ENCODE results near the gene RAP1A.
A peak's percentile ranks its signal among the peaks of the same experiment; 100 is the strongest.
"Not testable (repeated sequence)": the region's sequence is repeated elsewhere in the genome, so short reads cannot be mapped to it uniquely, and the experiment has no call there.

Gene RAP1A

GRCh38 chr1:111739194-111739924, 119.8 kb downstream of the RAP1A start, which contains the start of gene INKA2:
TSS of gene INKA2 (minus strand) at chr1:111739395. CDS start at chr1:111739242, 153 bp downstream.
- DNase-seq (ENCODE audit: low read depth) = peak; percentile 59
- peak within 1 kb of the TSS; percentile 59 for H3K4me3 ChIP-seq (ENCODE audit: low read depth, low read length)
- no peak for TF ChIP-seq CTCF (IDR thresholded peaks at IDR 0.05; ENCODE audit: low read depth, low read length, missing control alignments)

GRCh38 chr1:111739925-111740765, 120.6 kb downstream of the RAP1A start:
- no peak for TF ChIP-seq CTCF (IDR thresholded peaks at IDR 0.05; ENCODE audit: low read depth, low read length, missing control alignments)
- DNase-seq (ENCODE audit: low read depth) = no peak
- H3K4me3 ChIP-seq (ENCODE audit: low read depth, low read length) = peak overlapping the region; percentile 59

- not testable (repeated sequence) for DNase-seq (ENCODE audit: low read depth); H3K4me3 ChIP-seq (ENCODE audit: low read depth, low read length)
Measured at GRCh38 chr1:111742292-111742691, 122.7 kb downstream of the RAP1A start.

- no peak for TF ChIP-seq CTCF (IDR thresholded peaks at IDR 0.05; ENCODE audit: low read depth, low read length, missing control alignments)
- DNase-seq (ENCODE audit: low read depth) = no peak
- no peak overlapping the region for H3K4me3 ChIP-seq (ENCODE audit: low read depth, low read length)
Measured at GRCh38 chr1:111742938-111743549, 123.5 kb downstream of the RAP1A start.

GRCh38 chr1:111743679-111744101, 124.1 kb downstream of the RAP1A start:
- DNase-seq (ENCODE audit: low read depth) = no peak
- H3K4me3 ChIP-seq (ENCODE audit: low read depth, low read length) = no peak overlapping the region
- TF ChIP-seq CTCF (IDR thresholded peaks at IDR 0.05; ENCODE audit: low read depth, low read length, missing control alignments) = no peak

- TF ChIP-seq CTCF (IDR thresholded peaks at IDR 0.05; ENCODE audit: low read depth, low read length, missing control alignments) = no peak
Measured at GRCh38 chr1:111745675-111746613, 126.4 kb downstream of the RAP1A start.

More at GRCh38 chr1:111745675-111746613, 126.4 kb downstream of the RAP1A start:
- no peak for DNase-seq (ENCODE audit: low read depth)
- no peak overlapping the region for H3K4me3 ChIP-seq (ENCODE audit: low read depth, low read length)

Measured in GM12864 (cell line).